ENCODE results near the gene LRRC36. TPM values are rescaled to one million over a fixed set of nuclear protein-coding genes. Genes with fewer than 3 reads are reported as not detected.

Gene LRRC36
- total and polyA plus RNA-seq, 10 donors, result 0.46 to 2.3 (median 0.74) TPM; not detected in 3

GRCh38 chr16:67281536-67282446, 44.8 kb upstream of the LRRC36 start:
- Histone ChIP-seq H3K4me1 (peaks cover 11 to 44% (median 25%) of the 10 kb centered on the region in 6 donors), H3K4me3 (no peak overlapping the region), H3K9me3 (no peaks in the 10 kb centered on the region), H3K36me3 (peaks cover 0 to 14% (median 0%) of the 10 kb centered on the region in 6 donors), H3K27ac (no peak overlapping the region), H3K27me3 (replicated peaks in 1 of 7) (no peaks in the 10 kb centered on the region)
- intact Hi-C loops (cut with DNase I; ENCODE audit: low total_unique reads), result no loop called here
- DNase-seq, result peak; percentile 56
- no peak for TF ChIP-seq POLR2AphosphoS5 (IDR thresholded peaks at IDR 0.05)
- no peak for TF ChIP-seq POLR2A (IDR thresholded peaks at IDR 0.05)
- TF ChIP-seq CTCF (IDR thresholded peaks at IDR 0.05 in 8 of 11, conservative IDR thresholded peaks at IDR 0.05 in 3 of 11), result no peak
- 87 to 94% (median 91%) methylated on average over 3 to 14 of the region's 14 CpGs for WGBS, 5 donors

GRCh38 chr16:67282447-67282805, 44.2 kb upstream of the LRRC36 start:
- Histone ChIP-seq H3K4me1 (peaks cover 11 to 41% (median 24%) of the 10 kb centered on the region in 6 donors), H3K9me3 (no peaks in the 10 kb centered on the region), H3K36me3 (peaks cover 0 to 9% (median 0%) of the 10 kb centered on the region in 6 donors), H3K4me3 (no peak overlapping the region), H3K27ac (no peak overlapping the region), H3K27me3 (replicated peaks in 1 of 7) (no peaks in the 10 kb centered on the region)
- TF ChIP-seq POLR2A (IDR thresholded peaks at IDR 0.05) (no peak), CTCF (IDR thresholded peaks at IDR 0.05 in 8 of 11, conservative IDR thresholded peaks at IDR 0.05 in 3 of 11) (no peak)
- DNase-seq, result no peak
- intact Hi-C loops (cut with DNase I; ENCODE audit: low total_unique reads), result no loop called here
- WGBS, 5 donors, result 95 to 98% (median 96%) methylated on average over 3 to 10 of the region's 10 CpGs

GRCh38 chr16:67283039-67283825, 43.4 kb upstream of the LRRC36 start:
- no peak for TF ChIP-seq POLR2A (IDR thresholded peaks at IDR 0.05)
- TF ChIP-seq POLR2AphosphoS5 (IDR thresholded peaks at IDR 0.05), result no peak
- TF ChIP-seq CTCF (IDR thresholded peaks at IDR 0.05 in 8 of 11, conservative IDR thresholded peaks at IDR 0.05 in 3 of 11), result no peak
- Histone ChIP-seq H3K27ac (no peak overlapping the region), H3K4me1 (peaks cover 7 to 33% (median 16%) of the 10 kb centered on the region in 6 donors), H3K36me3 (peaks cover 0 to 8% (median 0%) of the 10 kb centered on the region in 6 donors), H3K9me3 (no peaks in the 10 kb centered on the region), H3K4me3 (no peak overlapping the region), H3K27me3 (replicated peaks in 1 of 7) (no peaks in the 10 kb centered on the region)
- intact Hi-C loops (cut with DNase I; ENCODE audit: low total_unique reads), result no loop called here
- peak; percentile 10 for DNase-seq
- WGBS, 5 donors, result 92 to 97% (median 94%) methylated on average over 7 of the region's 7 CpGs
